ENCODE results near the gene MELTF.

MELTF gene

DNA sequence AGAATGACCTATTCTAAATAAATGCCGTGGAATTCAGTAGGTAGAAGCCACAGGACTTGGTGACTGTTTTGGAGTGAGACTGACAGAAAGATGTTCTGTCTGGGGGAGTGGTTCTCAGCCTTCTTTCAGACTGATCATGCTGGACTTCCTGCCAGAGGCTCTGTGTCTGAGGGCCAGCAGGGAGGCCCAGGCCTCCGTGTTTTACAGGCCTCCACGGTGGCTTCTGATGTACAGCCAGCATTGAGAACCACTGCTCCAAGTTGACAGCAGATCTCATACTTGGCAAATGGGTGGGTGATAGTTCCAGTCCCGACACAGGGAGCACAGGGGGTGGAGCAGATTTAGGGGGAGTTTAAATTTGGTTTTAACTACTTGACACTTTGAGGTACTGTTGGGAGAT is 54.3 kb downstream of the MELTF start:
- Histone ChIP-seq H3K27ac (ENCODE audit: low read depth, low read length) (no peak overlapping the region), H3K27me3 (ENCODE audit: insufficient read depth, low read length) (no peaks in the 10 kb centered on the region), H3K4me1 (ENCODE audit: control insufficient read depth, insufficient read depth, low read length, unreplicated experiment) (peaks cover 6% of the 10 kb centered on the region), H3K36me3 (ENCODE audit: insufficient read depth, low read length) (no peaks in the 10 kb centered on the region), H2AFZ (ENCODE audit: low read length, unreplicated experiment) (no peak overlapping the region), H3K4me3 (ENCODE audit: low read depth, low read length) (no peak overlapping the region), H3K79me2 (ENCODE audit: control insufficient read depth, insufficient read depth, low read length, unreplicated experiment) (no peaks in the 10 kb centered on the region)

DNA sequence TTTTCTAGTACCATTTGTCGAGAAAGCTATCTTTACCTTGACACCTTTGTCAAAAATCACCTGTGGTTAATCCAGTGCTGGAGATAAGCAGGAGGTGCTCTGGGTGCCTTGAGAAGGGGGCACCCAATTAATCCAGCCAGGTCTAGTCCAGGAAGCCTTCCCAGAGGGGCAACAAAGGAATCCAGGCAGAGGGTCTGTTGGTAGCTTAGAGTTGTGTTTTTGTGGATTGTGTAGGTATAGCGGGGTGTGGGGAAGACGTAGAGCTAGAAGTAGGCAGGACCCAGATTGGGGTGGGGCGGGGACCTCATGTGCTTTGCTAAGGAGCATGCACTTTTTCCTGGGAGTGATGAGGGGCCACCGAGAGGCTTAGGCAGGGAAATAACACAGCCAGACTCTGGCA is 55.0 kb downstream of the MELTF start:
- no peaks in the 10 kb centered on the region for H3K36me3 ChIP-seq (ENCODE audit: insufficient read depth, low read length)
- H3K79me2 ChIP-seq (ENCODE audit: control insufficient read depth, insufficient read depth, low read length, unreplicated experiment), result no peaks in the 10 kb centered on the region
- H3K27ac ChIP-seq (ENCODE audit: low read depth, low read length), result no peak overlapping the region
- peaks cover 9% of the 10 kb centered on the region for H3K4me1 ChIP-seq (ENCODE audit: control insufficient read depth, insufficient read depth, low read length, unreplicated experiment)
- no peak overlapping the region for H3K4me3 ChIP-seq (ENCODE audit: low read depth, low read length)
- no peaks in the 10 kb centered on the region for H3K27me3 ChIP-seq (ENCODE audit: insufficient read depth, low read length)
- H2AFZ ChIP-seq (ENCODE audit: low read length, unreplicated experiment), result no peak overlapping the region

DNA sequence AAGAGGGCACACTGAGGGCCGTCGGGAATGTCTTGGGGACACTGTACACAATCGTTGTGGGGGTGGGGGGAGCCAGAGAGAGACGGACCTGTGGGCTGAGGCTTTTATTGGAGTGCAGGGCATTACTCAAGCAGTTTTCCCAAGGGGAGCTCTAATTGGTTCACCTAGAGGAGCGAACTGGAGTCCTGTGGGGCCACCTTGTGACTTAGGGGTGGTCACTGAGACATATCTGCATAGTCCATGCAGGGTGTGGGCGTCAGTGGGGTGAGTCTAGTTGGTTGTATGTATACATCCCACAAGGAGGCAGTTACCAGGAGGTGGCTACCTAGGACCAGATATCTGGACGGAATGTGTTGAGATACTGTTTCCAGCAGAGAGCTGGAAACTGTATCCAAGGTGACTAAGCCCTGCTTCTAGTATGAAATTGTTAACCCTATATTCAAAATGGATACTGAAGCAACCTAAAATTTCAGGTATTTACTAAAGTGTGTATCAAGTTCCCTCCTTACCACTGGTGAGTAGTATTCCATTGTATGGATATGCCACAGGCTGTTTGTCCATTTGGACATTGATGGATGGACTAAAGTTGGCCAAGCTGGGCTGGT is 58.4 kb downstream of the MELTF start:
- no peaks in the 10 kb centered on the region for H3K79me2 ChIP-seq (ENCODE audit: control insufficient read depth, insufficient read depth, low read length, unreplicated experiment)
- H2AFZ ChIP-seq (ENCODE audit: low read length, unreplicated experiment), result no peak overlapping the region
- H3K27ac ChIP-seq (ENCODE audit: low read depth, low read length), result no peak overlapping the region
- H3K27me3 ChIP-seq (ENCODE audit: insufficient read depth, low read length), result no peaks in the 10 kb centered on the region
- H3K4me1 ChIP-seq (ENCODE audit: control insufficient read depth, insufficient read depth, low read length, unreplicated experiment), result peaks cover 4% of the 10 kb centered on the region
- H3K4me3 ChIP-seq (ENCODE audit: low read depth, low read length), result no peak overlapping the region
- H3K36me3 ChIP-seq (ENCODE audit: insufficient read depth, low read length), result no peaks in the 10 kb centered on the region

DNA sequence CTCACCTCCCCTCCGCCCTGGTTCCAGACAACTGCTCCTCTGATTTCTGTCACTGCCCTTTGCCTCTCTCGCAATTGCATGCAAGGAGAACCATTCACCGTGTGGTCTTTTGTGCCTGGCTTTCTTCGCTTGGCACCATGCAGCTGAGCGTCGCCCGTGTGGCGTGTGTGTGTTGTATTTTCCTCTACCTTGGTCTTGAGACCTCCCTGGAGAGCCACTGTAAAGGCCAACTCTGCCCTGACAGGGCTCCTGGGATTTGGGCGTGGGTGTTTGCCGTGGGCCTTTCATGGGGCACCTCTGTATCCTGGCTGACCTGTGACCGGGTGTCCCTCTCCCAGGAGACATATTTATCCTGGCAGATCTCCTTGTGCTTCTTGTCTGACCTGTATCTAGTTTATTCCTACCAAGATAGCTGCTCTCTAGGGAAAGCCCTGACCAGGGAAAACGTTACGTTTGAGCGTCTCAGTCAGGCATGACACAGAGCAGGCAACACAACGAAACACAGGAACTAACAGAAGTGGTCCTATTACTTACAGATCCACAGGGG is 59.0 kb downstream of the MELTF start:
- Histone ChIP-seq H2AFZ (ENCODE audit: low read length, unreplicated experiment) (no peak overlapping the region), H3K27ac (ENCODE audit: low read depth, low read length) (no peak overlapping the region), H3K4me1 (ENCODE audit: control insufficient read depth, insufficient read depth, low read length, unreplicated experiment) (peaks cover 4% of the 10 kb centered on the region), H3K4me3 (ENCODE audit: low read depth, low read length) (peak overlapping the region; percentile 99; the same call in 1 of the 2 replicates), H3K27me3 (ENCODE audit: insufficient read depth, low read length) (no peaks in the 10 kb centered on the region), H3K79me2 (ENCODE audit: control insufficient read depth, insufficient read depth, low read length, unreplicated experiment) (no peaks in the 10 kb centered on the region), H3K36me3 (ENCODE audit: insufficient read depth, low read length) (no peaks in the 10 kb centered on the region)

DNA sequence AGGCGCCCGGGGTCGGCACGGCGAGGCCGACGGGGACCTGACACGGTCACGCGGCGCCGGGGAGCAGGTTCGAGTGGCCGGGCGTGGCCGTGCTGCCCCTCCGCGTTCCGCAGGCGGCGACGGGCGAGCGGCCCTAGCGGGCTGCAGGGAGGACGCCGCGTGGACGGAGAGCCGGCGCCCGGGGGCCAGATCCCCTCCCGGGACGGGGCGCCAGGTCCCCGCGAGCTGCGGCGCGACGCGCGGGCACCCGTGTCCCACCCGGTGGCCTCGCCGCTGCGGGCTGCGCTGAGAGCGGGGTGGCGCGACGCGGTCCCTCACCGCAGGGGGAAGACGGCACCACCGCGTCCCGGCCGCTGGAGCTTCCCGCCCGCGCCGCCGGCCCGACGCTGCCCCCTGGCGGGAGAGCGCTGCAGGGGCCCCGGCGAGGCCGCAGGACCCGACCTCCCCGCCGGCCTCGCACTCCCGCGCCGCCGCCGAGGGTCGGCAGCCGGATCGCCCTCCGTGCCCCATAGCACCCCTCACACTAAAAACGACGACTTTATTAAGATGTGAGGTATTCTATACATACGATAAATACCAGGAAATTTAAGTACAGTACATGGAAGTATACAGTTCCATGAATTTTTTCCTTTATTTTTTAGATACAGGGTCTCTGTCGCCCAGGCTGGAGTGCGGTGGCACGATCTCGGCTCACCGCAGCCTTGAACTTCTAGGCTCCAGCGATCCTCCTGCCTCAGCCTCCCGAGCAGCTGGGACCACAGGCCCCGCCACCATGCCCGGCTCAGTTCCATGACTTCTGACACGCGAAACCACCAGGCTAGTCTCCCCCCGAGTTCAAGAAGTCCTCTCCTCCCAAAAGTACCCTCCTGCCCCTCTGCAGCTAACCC is 59.7 kb downstream of the MELTF start:
- no peak overlapping the region for H3K27ac ChIP-seq (ENCODE audit: low read depth, low read length)
- H2AFZ ChIP-seq (ENCODE audit: low read length, unreplicated experiment), result peak overlapping the region; percentile 99
- H3K36me3 ChIP-seq (ENCODE audit: insufficient read depth, low read length), result no peaks in the 10 kb centered on the region
- H3K4me1 ChIP-seq (ENCODE audit: control insufficient read depth, insufficient read depth, low read length, unreplicated experiment), result peaks cover 4% of the 10 kb centered on the region
- peak overlapping the region; percentile 99 for H3K4me3 ChIP-seq (ENCODE audit: low read depth, low read length)
- H3K79me2 ChIP-seq (ENCODE audit: control insufficient read depth, insufficient read depth, low read length, unreplicated experiment), result no peaks in the 10 kb centered on the region
- H3K27me3 ChIP-seq (ENCODE audit: insufficient read depth, low read length), result no peaks in the 10 kb centered on the region

- H3K79me2 ChIP-seq (ENCODE audit: control insufficient read depth, insufficient read depth, low read length, unreplicated experiment), result no peaks in the 10 kb centered on the region
- peak overlapping the region; percentile 99 for H2AFZ ChIP-seq (ENCODE audit: low read length, unreplicated experiment)
- no peak overlapping the region for H3K27ac ChIP-seq (ENCODE audit: low read depth, low read length)
- no peaks in the 10 kb centered on the region for H3K27me3 ChIP-seq (ENCODE audit: insufficient read depth, low read length)
- H3K36me3 ChIP-seq (ENCODE audit: insufficient read depth, low read length), result no peaks in the 10 kb centered on the region
- peak overlapping the region; percentile 99 for H3K4me3 ChIP-seq (ENCODE audit: low read depth, low read length)
- H3K4me1 ChIP-seq (ENCODE audit: control insufficient read depth, insufficient read depth, low read length, unreplicated experiment), result peaks cover 4% of the 10 kb centered on the region
These were observed 60.4 kb downstream of the MELTF start for GRCh38 chr3:196969134-196969659.

DNA sequence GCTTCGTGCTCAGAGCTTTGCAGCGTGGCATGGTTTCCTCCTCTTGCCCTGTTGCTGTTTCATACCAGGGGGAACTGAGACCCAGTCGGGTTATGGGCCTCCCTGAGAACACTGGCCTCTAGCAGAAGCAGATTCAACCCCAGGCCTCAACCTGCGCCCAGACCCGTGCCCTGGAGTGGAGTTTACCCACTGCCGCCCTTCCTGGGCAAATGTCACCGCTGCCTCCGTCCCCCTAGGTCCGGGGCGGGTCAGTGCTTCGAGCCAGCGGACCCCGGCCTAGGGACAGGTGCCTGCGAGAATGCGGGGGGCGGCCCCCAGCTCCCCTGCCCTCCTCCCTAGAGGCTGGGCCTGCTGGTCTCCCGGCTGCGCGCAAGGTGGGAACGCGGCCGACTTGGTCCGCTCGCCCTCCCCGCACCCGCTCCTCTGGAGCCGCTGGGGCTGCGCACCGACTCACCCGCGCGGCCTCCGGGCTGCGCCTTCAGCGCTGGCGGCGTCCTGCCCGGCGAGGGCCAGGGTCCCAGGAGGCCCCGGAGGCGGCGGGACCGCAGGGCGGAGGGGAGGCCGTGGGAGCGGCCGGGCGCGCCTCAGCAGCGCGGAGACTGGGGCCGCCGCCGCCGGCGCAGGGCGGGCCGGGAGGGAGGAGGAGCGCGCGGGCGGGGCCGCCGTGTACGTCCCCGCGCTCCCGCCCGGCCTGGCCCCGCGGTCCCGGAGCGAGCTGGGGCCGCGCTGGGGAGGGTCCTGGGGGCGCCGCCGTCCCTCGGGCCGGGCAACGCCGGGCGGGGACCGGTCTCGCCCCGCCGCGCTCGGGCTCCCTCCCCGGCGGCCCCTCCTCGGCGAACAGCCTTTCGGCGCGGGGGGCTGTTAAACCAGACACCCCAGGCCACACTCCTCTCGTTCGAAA is 61.1 kb downstream of the MELTF start, which contains the start of gene PIGZ:
PIGZ (minus strand) TSS at position 601 of the 901 bp plus-strand sequence. CDS start 16,802 bp downstream, outside the sequence.
- Histone ChIP-seq H3K4me1 (ENCODE audit: control insufficient read depth, insufficient read depth, low read length, unreplicated experiment) (peaks cover 4% of the 10 kb centered on the region), H3K27ac (ENCODE audit: low read depth, low read length) (no peak within 1 kb of the TSS)

DNA sequence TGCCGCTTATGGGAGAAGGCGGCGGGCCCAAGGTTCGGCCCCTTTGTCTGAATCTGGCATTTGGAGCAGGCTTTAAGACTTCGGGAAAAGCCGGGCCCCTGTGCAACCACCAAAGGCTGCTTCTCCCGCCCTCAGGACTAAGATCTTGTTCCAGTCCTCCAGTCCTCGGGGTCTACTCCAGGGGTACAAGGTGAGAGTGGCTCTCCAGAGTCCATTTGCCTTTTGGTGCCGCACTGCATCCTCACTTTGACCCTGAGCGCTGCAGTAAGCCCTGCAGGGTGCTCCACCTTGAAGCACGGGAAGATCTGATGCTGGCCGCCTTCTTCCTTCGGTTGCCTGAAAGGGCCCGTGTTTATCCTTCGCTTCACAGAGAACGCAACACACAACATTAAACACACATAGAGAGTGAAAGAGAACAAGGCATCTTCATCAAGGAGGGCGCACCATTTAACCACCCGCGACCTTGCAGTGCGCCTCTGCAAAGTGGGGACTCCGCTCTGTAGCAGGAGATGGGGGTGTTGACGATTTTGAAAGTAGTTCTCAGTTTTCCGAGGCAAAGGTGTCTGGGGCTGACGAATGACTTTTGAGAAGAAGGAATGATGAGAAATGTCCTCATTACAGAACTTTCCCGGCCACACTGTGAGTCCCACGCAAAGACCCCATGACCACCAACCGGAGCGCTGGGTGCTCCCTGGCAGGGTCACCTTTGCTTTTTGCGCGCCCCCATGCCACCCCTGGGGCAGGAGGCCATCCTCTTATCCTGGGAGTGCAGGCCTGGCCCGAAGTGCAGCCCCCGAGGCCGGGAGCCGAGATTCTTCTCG is 62.0 kb downstream of the MELTF start:
- no peaks in the 10 kb centered on the region for H3K36me3 ChIP-seq (ENCODE audit: insufficient read depth, low read length)
- no peaks in the 10 kb centered on the region for H3K79me2 ChIP-seq (ENCODE audit: control insufficient read depth, insufficient read depth, low read length, unreplicated experiment)
- H2AFZ ChIP-seq (ENCODE audit: low read length, unreplicated experiment), result peak overlapping the region; percentile 99
- no peaks in the 10 kb centered on the region for H3K27me3 ChIP-seq (ENCODE audit: insufficient read depth, low read length)
- H3K4me1 ChIP-seq (ENCODE audit: control insufficient read depth, insufficient read depth, low read length, unreplicated experiment), result peaks cover 4% of the 10 kb centered on the region
- H3K4me3 ChIP-seq (ENCODE audit: low read depth, low read length), result peak overlapping the region; percentile 99
- H3K27ac ChIP-seq (ENCODE audit: low read depth, low read length), result no peak overlapping the region

More for the DNA sequence above, 61.1 kb downstream of the MELTF start, which contains the start of gene PIGZ:
- H3K79me2 ChIP-seq (ENCODE audit: control insufficient read depth, insufficient read depth, low read length, unreplicated experiment), result no peaks in the 10 kb centered on the region
- peak within 1 kb of the TSS; percentile 99 for H2AFZ ChIP-seq (ENCODE audit: low read length, unreplicated experiment)
- peak within 1 kb of the TSS; percentile 99 for H3K4me3 ChIP-seq (ENCODE audit: low read depth, low read length)
- no peaks in the 10 kb centered on the region for H3K27me3 ChIP-seq (ENCODE audit: insufficient read depth, low read length)
- H3K36me3 ChIP-seq (ENCODE audit: insufficient read depth, low read length), result no peaks in the 10 kb centered on the region

DNA sequence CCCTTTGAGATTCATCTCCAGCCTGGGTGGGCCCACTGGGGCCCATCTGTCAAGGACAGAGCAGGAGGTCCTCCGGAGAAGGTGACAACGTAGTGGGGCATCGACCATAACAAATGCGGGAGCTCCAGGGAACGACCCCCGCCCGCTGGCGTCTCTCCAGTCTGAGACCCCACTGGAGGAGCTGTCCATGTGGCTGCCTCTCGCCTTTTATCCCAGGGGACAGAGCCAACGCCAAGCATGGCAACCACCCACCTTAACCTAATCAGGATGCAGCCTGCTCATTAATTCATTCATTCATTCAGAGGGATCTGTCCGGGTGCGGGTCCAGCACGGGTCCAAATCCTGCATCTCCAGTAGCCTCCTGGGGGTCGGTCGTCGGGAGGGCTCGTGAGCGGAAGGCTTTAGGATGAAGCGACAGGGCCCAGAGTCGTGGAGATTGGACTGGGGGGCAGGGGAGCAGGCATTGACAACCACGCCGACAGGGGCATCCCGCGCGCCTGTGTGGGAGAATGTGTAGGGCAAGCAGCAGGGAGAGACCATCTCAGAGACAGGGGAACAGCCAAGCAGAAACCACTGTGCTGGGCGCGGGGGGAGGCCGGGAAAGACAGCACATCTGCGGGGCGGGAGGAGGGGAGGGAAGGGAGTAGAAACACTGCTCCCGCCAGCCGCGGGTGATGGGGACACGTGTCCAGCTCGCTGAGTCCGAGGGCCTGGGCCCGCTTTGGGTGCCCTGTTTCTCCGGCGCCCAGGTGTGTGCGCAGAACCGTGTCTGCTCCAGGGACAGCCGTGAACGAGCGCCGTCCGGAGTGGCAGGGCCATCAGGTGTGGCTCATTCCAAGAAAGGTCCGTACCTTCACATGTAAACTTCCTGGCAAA is 62.9 kb downstream of the MELTF start:
- H3K4me3 ChIP-seq (ENCODE audit: low read depth, low read length), result no peak overlapping the region
- H3K4me1 ChIP-seq (ENCODE audit: control insufficient read depth, insufficient read depth, low read length, unreplicated experiment), result peaks cover 4% of the 10 kb centered on the region
- no peak overlapping the region for H3K27ac ChIP-seq (ENCODE audit: low read depth, low read length)
- H3K27me3 ChIP-seq (ENCODE audit: insufficient read depth, low read length), result no peaks in the 10 kb centered on the region
- no peaks in the 10 kb centered on the region for H3K36me3 ChIP-seq (ENCODE audit: insufficient read depth, low read length)
- no peaks in the 10 kb centered on the region for H3K79me2 ChIP-seq (ENCODE audit: control insufficient read depth, insufficient read depth, low read length, unreplicated experiment)
- H2AFZ ChIP-seq (ENCODE audit: low read length, unreplicated experiment), result no peak overlapping the region
